ENCODE data around the gene ZNF608. TPM values are rescaled to one million over a fixed set of nuclear protein-coding genes. Genes with fewer than 3 reads are reported as not detected.

Gene ZNF608
- total and polyA plus RNA-seq, 2 donors (not counting 3 experiments of a cell fraction or from before 2014, with no cell fraction given) = 16.2 to 33.6 TPM

DNA sequence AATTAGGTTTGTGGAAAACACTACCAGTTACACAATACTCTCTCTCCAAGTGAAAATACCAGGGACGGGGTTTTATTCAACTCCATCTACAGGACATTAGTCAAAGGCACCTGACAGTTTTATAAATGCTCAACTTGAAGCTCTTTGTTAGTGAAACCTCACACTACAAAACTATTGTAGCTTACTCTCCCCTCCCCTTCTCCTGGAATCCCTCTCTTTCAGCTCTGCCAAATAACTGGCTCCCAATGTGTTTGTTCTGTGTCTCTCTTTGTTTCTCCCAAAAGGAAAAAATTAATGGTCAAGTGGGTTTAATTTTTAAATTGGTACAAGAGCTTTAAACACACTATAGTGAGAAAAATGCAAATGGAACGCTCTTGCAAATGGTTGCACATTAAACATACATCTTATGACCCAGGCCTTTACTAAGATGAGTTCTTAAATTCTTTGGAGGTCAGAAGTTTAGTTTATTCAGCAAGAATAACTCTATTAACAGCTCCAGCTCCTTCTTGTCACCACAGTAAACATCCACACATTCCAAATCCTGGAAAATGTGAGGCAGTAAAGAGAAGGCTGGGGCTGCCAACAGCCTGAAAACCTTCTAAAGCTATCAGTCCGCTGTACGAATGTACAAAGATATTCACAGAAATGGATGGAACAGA, 48.4 kb downstream of the ZNF608 start:
- FAIRE-seq = no peak
- H3K36me3 ChIP-seq (ENCODE audit: control insufficient read depth in 2 of 2, extremely low read depth in 1 of 2, insufficient read depth in 2 of 2, low read length in 2 of 2) = peaks cover 0 to 2% of the 10 kb centered on the region in 2 experiments
- dilution Hi-C loops (cut with MboI; ENCODE audit: extremely low pct_ligation_motif_present, low sequenced_read_pairs) = no loop called here
- H3K4me3 ChIP-seq (replicated peaks in 1 of 3; ENCODE audit: insufficient read depth in 1 of 3, low read depth in 1 of 3, low read length in 3 of 3) = no peak overlapping the region
- no peak overlapping the region for H3K27ac ChIP-seq (ENCODE audit: insufficient read depth, low read depth, low read length)
- no peaks in the 10 kb centered on the region for H3K9me1 ChIP-seq (replicated peaks; ENCODE audit: control insufficient read depth, extremely low read depth, insufficient read depth, low read length)
- H3K9ac ChIP-seq (replicated peaks; ENCODE audit: extremely low read depth, insufficient read depth, low read length) = no peak overlapping the region
- H3K9me3 ChIP-seq (replicated peaks; ENCODE audit: control insufficient read depth, insufficient read depth, low read length) = no peaks in the 10 kb centered on the region
- CTCF ChIA-PET = interaction anchor here (1.0 kb wide), 1 partner anchor 12 kb away, joined by 6 read pairs; no protein-coding TSS in a partner anchor
- peaks cover 4% of the 10 kb centered on the region for H3K79me2 ChIP-seq (ENCODE audit: control insufficient read depth, insufficient read depth, low read length)
- POLR2A ChIA-PET = no interaction called here
- H3K4me1 ChIP-seq (ENCODE audit: control insufficient read depth, extremely low read depth, insufficient read depth, low read length) = no peaks in the 10 kb centered on the region
- H3K27me3 ChIP-seq (ENCODE audit: control insufficient read depth in 2 of 2, insufficient read depth in 2 of 2, low read length in 2 of 2) = no peaks in the 10 kb centered on the region
- no TSS peak for BruUV-seq (replicated peaks)
- no peak overlapping the region for H3K4me2 ChIP-seq (ENCODE audit: insufficient read depth, low read length)
- no peak overlapping the region for H2AFZ ChIP-seq (ENCODE audit: low read depth, low read length)
- DNase-seq (ENCODE audit: low read depth, low spot score) = peak; percentile 34
- peaks cover 4% of the 10 kb centered on the region for H4K20me1 ChIP-seq (replicated peaks; ENCODE audit: control insufficient read depth, extremely low read depth, insufficient read depth, low read length)
- TF ChIP-seq JUN (IDR thresholded peaks at IDR 0.05; ENCODE audit: borderline replicate concordance, insufficient read depth, insufficient read length, low read depth) (no peak), EZH2 (IDR thresholded peaks at IDR 0.05; ENCODE audit: borderline replicate concordance, low read depth, low read length, severe bottlenecking) (no peak), FOS (IDR thresholded peaks at IDR 0.05; ENCODE audit: borderline replicate concordance, insufficient read depth, low read length) (no peak)
- intact Hi-C loops (cut with micrococcal nuclease) = no loop called here

DNA sequence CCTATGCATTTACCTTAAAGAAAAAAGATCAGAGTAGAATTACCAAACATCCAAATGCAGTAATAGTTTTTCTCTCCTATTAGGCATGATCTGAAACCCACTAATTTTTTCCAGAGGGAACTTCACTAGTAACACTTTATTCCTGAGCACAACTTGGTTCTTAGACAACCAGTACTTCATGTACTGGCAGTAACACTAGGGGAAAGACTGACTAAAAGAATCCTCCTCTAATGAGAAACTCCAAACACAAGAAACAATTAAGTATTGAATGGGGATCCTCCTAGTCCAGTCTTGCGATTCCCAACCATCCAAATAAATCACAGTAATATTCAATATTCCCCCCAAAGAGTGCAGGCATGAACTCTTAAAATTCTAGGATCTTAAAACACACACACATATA, 48.9 kb downstream of the ZNF608 start:
- CTCF ChIA-PET = interaction anchor here (1.0 kb wide), 1 partner anchor 13 kb away, joined by 6 read pairs; no protein-coding TSS in a partner anchor
- dilution Hi-C loops (cut with MboI; ENCODE audit: extremely low pct_ligation_motif_present, low sequenced_read_pairs) = no loop called here
- TF ChIP-seq, protein P1, sequence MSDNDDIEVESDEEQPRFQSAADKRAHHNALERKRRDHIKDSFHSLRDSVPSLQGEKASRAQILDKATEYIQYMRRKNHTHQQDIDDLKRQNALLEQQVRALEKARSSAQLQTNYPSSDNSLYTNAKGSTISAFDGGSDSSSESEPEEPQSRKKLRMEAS (IDR thresholded peaks at IDR 0.05; ENCODE audit: insufficient read depth, insufficient read length) = no peak
- TF ChIP-seq JUN (IDR thresholded peaks at IDR 0.05; ENCODE audit: borderline replicate concordance, insufficient read depth, insufficient read length, low read depth) = no peak
- TF ChIP-seq POLR2AphosphoS5 (IDR thresholded peaks at IDR 0.05; ENCODE audit: insufficient read depth, low read depth, low read length) = no peak
- TF ChIP-seq GATA2 (IDR thresholded peaks at IDR 0.05; ENCODE audit: insufficient read depth, insufficient read length, low read depth, low read length) = no peak
- no peak for TF ChIP-seq FOS (IDR thresholded peaks at IDR 0.05; ENCODE audit: borderline replicate concordance, insufficient read depth, low read length)
- no peak for TF ChIP-seq POLR2A (IDR thresholded peaks at IDR 0.05; ENCODE audit: low read depth, low read length)
- TF ChIP-seq, protein P2, sequence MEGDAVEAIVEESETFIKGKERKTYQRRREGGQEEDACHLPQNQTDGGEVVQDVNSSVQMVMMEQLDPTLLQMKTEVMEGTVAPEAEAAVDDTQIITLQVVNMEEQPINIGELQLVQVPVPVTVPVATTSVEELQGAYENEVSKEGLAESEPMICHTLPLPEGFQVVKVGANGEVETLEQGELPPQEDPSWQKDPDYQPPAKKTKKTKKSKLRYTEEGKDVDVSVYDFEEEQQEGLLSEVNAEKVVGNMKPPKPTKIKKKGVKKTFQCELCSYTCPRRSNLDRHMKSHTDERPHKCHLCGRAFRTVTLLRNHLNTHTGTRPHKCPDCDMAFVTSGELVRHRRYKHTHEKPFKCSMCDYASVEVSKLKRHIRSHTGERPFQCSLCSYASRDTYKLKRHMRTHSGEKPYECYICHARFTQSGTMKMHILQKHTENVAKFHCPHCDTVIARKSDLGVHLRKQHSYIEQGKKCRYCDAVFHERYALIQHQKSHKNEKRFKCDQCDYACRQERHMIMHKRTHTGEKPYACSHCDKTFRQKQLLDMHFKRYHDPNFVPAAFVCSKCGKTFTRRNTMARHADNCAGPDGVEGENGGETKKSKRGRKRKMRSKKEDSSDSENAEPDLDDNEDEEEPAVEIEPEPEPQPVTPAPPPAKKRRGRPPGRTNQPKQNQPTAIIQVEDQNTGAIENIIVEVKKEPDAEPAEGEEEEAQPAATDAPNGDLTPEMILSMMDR (IDR thresholded peaks at IDR 0.05; ENCODE audit: extremely low read depth in 1 of 2, insufficient read depth in 1 of 2, low read depth in 1 of 2, low read length in 2 of 2) = no peak
- no peak for TF ChIP-seq MYC (IDR thresholded peaks at IDR 0.05; ENCODE audit: low read depth, low read length)
- no peak for TF ChIP-seq EZH2 (IDR thresholded peaks at IDR 0.05; ENCODE audit: borderline replicate concordance, low read depth, low read length, severe bottlenecking)
- H3K27me3 ChIP-seq (ENCODE audit: control insufficient read depth in 2 of 2, insufficient read depth in 2 of 2, low read length in 2 of 2) = no peaks in the 10 kb centered on the region
- DNase-seq (ENCODE audit: low read depth, low spot score) = no peak
- H3K9me3 ChIP-seq (replicated peaks; ENCODE audit: control insufficient read depth, insufficient read depth, low read length) = no peaks in the 10 kb centered on the region
- no peak overlapping the region for H3K27ac ChIP-seq (ENCODE audit: insufficient read depth, low read depth, low read length)
- intact Hi-C loops (cut with micrococcal nuclease) = no loop called here
- no peaks in the 10 kb centered on the region for H3K9me1 ChIP-seq (replicated peaks; ENCODE audit: control insufficient read depth, extremely low read depth, insufficient read depth, low read length)
- POLR2A ChIA-PET = no interaction called here
- peaks cover 0 to 2% of the 10 kb centered on the region in 2 experiments for H3K36me3 ChIP-seq (ENCODE audit: control insufficient read depth in 2 of 2, extremely low read depth in 1 of 2, insufficient read depth in 2 of 2, low read length in 2 of 2)
- H3K9ac ChIP-seq (replicated peaks; ENCODE audit: extremely low read depth, insufficient read depth, low read length) = no peak overlapping the region
- H3K79me2 ChIP-seq (ENCODE audit: control insufficient read depth, insufficient read depth, low read length) = peaks cover 4% of the 10 kb centered on the region
- no TSS peak for BruUV-seq (replicated peaks)
- H4K20me1 ChIP-seq (replicated peaks; ENCODE audit: control insufficient read depth, extremely low read depth, insufficient read depth, low read length) = peaks cover 2% of the 10 kb centered on the region
- H3K4me2 ChIP-seq (ENCODE audit: insufficient read depth, low read length) = no peak overlapping the region
- H3K4me1 ChIP-seq (ENCODE audit: control insufficient read depth, extremely low read depth, insufficient read depth, low read length) = no peaks in the 10 kb centered on the region
- H2AFZ ChIP-seq (ENCODE audit: low read depth, low read length) = no peak overlapping the region
- H3K4me3 ChIP-seq (replicated peaks in 1 of 3; ENCODE audit: insufficient read depth in 1 of 3, low read depth in 1 of 3, low read length in 3 of 3) = no peak overlapping the region
- FAIRE-seq = no peak
